ENCODE measurements around the gene CCL20.

Gene CCL20

DNA sequence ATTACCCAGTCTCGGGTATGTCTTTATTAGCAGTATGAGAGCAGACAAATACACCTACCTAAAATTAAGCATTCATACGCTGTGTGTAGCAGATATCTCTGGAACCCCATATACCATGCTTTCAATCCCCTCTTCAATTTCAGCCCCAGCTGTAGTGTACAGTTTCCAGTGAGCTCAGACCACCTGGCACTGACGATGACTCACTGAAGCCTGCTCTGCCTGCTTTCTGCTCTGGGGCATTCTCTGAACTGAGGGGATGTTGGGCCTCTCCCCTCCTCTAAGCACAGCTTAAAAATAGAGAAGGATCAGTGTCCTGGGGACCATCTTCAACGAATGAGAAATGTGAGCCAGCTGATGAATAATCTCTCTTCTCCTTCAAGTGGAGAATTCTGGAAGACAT lies 8.7 kb upstream of the CCL20 start:
- DNase-seq, result no peak

GRCh38 chr2:227805578-227805977 lies 8.1 kb upstream of the CCL20 start:
- DNase-seq, result no peak

- no peak for DNase-seq
These were observed 4.7 kb upstream of the CCL20 start for GRCh38 chr2:227808936-227809335.

GRCh38 chr2:227812001-227812400 lies 1.6 kb upstream of the CCL20 start:
- DNase-seq, result no peak

DNA sequence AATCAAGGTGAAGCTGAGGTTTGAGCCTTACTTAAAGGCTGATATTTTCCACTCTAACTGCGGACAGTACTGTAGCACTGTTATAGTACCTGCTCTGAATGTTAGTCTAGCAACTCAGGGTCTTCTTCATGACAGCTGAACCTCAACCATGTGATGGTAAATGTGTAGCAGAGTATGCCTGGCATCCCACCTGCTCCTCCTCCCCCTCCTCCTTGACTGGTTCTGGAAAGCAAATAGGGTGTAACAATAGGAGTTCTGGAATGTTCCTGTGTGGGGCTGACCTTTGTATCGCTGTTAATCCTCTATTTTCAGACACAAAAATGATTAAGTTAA lies 447 bp upstream of the CCL20 start:
- no peak for DNase-seq

- no peak for DNase-seq
These were observed 1.4 kb downstream of the CCL20 start for GRCh38 chr2:227815066-227815465.

- no peak for DNase-seq
These were observed 3.1 kb downstream of the CCL20 start for GRCh38 chr2:227816507-227817294.

DNA sequence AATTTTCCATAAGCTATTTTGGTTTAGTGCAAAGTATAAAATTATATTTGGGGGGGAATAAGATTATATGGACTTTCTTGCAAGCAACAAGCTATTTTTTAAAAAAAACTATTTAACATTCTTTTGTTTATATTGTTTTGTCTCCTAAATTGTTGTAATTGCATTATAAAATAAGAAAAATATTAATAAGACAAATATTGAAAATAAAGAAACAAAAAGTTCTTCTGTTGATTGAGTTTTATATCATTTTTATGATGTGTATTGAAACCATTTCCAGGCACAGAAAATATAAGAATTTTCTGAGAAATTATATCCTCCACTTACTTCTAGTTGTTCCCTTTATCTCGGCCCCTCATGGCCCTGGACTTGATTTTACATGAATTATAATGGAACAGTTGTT lies 3.7 kb downstream of the CCL20 start:
- no peak for DNase-seq

GRCh38 chr2:227817850-227818674 lies 4.4 kb downstream of the CCL20 start:
- no peak for DNase-seq

GRCh38 chr2:227818675-227819397 lies 5.2 kb downstream of the CCL20 start:
- DNase-seq, result no peak

- DNase-seq, result no peak
These were observed 5.7 kb downstream of the CCL20 start for GRCh38 chr2:227819398-227819697.

GRCh38 chr2:227821043-227821942 lies 7.7 kb downstream of the CCL20 start:
- no peak for DNase-seq

GRCh38 chr2:227822416-227823003 lies 8.9 kb downstream of the CCL20 start:
- DNase-seq, result no peak

DNA sequence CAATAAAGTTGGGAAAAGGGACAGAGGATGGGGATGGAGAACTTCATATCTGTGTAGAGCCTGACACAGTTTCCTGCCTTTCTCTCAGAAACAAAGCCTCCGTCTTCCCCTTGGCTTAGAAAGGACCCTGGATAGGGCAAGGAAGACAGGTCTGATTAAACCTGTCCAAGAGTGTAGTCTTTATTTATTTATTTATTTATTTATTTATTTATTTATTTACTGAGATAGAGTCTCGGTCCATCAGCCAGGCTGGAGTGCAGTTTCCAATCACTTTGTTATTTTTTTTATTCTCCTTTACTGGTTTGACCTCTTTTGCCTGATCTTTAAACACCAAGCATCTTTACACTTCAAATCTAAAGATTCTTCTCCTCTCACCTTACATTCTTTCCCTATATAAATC lies 10.3 kb downstream of the CCL20 start:
- DNase-seq, result no peak

DNA sequence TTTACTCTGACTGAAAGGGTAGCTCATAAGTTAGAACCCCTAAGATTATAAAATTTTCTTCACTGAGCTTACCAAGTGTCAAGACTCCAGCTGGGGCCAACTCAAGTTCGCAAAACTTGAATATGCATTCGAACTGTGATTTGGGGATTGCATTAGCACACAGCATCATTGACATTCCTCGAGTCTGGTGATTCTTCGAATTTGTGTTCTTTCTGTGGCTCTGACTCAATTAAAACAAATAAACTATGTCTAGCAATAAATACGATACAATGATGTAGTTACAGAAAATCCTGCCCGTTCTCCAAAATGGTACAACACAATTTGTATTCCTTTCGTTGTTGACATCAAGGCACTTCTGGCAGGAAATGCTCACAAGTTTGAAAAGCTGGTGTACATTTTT lies 11.1 kb downstream of the CCL20 start:
- no peak for DNase-seq

DNA sequence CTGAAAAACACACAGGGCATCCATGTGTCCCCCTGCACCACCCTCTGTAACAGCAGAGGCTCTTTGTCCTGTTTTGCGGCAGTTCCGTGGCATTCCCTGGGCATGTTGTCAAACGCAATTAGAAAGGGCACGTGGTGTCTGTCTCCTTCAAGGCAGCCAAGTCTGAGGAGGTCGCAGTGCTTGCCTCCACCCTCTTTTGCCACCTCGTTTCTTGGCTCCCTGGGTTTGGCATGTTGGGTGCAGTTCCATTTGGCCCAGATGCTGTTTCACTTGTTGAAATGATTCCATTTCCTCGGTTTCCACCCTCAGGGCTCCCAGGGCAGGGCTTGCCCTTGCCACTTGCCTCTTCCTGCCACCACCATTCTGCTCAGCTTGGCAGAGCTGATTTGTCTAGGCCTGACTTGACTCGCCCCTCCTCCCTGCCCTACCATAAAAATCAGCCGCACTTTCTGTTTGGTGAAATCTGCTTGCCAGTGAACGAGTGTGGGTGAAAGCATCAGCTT lies 12.4 kb downstream of the CCL20 start:
- DNase-seq, result no peak

- DNase-seq, result no peak
These were observed 12.9 kb downstream of the CCL20 start for GRCh38 chr2:227826563-227826962.

DNA sequence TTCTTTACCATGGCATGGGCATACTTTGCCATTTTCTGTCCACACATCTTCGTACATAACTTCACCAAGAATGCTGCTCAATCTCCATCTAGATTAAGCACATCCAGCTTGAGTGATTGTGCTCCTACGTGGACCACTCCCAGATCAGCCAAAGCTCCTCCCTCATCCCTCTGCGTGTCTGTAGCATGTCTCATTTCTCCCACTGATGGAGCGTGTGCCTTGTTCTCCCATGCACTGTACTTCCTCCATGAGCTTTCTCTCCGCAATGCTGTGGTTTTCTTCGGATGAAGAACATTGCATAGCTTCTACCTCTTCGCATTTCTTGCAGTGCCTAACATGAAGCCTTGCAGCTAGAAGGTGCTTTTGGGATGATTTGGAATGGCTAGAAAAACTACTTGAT lies 13.5 kb downstream of the CCL20 start:
- DNase-seq, result no peak

- no peak for DNase-seq
These were observed 14.9 kb downstream of the CCL20 start for GRCh38 chr2:227828477-227828912.

DNA sequence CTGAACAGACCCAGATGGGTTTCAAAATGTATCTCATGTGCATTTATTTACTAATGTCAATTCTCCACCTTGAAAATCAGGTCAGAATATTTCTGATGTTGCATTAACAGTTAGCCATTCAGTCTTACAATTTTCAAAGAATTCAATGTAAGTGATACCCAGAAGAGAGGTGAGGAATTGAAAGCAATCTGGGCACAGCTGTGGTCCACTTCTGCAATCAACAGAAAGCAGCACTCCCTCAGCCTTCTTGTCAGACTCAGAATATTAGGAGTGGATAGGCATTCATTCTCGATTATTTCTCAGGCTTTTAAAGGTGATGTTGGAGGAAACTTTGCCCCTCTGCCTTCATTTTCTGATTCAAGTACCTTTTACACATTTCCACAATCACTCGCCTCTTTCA lies 15.7 kb downstream of the CCL20 start:
- no peak for DNase-seq

- DNase-seq, result no peak
These were observed 20.8 kb downstream of the CCL20 start for GRCh38 chr2:227834423-227834822.
